22Rv1 (cell line): Measurements from ENCODE around the gene RXFP4.
"Not testable (repeated sequence)": the region's sequence is repeated elsewhere in the genome, so short reads cannot be mapped to it uniquely, and the experiment has no call there.

Experiments used
- ZFX ChIP-seq: fragments of 450-650 bp; IDR thresholded peaks from 2 replicates; pipeline ENCODE4 v1.6.1; 2017; ENCODE audit warnings: antibody characterized with exemption, borderline replicate concordance
- TF ChIP-seq, protein P1 (sequence below): fragments of 450-650 bp; IDR thresholded peaks from 2 replicates; pipeline ENCODE4 v1.5.1; 2017; ENCODE audit warnings: mild to moderate bottlenecking

DNA sequence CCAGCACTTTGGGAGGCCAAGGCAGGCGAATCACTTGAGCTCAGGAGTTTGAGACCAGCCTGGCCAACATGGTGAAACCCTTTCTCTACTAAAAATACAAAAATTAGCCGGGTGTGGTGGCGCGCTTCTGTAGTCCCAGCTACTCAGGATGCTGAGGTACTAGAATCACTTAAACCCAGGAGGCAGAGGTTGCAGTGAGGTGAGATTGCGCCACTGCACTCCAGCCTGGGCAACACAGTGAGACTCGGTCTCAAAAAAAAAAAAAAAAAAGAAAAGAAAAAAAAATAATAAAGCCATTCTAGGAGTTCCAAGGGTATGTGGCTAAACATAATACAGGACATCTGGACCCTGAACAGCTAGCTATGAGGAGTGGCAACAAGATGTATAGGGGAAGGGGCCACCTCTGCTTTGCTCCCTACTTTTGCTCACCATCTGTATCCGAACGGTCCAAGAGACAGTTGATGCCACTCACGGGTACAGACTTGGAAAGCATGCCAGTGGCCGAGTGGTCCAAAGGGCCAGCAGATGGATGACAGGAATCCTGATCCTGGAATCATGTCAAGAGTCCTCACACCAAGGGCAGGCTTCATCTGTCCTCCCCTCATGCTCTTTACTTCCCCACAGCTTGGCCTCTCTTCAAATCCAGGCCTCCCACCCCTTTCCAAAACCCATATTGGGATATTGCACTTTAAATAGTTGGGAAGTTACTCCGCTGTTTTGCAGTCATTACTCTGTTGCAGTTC, 43.6 kb downstream of the RXFP4 start:
- TF ChIP-seq, protein P1, sequence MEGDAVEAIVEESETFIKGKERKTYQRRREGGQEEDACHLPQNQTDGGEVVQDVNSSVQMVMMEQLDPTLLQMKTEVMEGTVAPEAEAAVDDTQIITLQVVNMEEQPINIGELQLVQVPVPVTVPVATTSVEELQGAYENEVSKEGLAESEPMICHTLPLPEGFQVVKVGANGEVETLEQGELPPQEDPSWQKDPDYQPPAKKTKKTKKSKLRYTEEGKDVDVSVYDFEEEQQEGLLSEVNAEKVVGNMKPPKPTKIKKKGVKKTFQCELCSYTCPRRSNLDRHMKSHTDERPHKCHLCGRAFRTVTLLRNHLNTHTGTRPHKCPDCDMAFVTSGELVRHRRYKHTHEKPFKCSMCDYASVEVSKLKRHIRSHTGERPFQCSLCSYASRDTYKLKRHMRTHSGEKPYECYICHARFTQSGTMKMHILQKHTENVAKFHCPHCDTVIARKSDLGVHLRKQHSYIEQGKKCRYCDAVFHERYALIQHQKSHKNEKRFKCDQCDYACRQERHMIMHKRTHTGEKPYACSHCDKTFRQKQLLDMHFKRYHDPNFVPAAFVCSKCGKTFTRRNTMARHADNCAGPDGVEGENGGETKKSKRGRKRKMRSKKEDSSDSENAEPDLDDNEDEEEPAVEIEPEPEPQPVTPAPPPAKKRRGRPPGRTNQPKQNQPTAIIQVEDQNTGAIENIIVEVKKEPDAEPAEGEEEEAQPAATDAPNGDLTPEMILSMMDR = not testable (repeated sequence)
- not testable (repeated sequence) for TF ChIP-seq ZFX
